K562 (cell line): ENCODE measurements around the gene PURA. TPM values are rescaled to one million over a fixed set of nuclear protein-coding genes. Genes with fewer than 3 reads are reported as not detected.

Experiments
- CTBP1 ChIP-seq: fragments of 450-650 bp; IDR thresholded peaks from 2 replicates; pipeline ENCODE4 v1.6.1; 2016; ENCODE audit warnings: borderline replicate concordance
- CXXC5 ChIP-seq: fragments of 250-450 bp; sonication (Bioruptor Pico); IDR thresholded peaks from 2 replicates; pipeline ENCODE4 v1.8.0; 2022; ENCODE audit warnings: inconsistent platforms, mild to moderate bottlenecking, moderate library complexity
- GATAD2B ChIP-seq: fragments of 450-650 bp; IDR thresholded peaks from 2 replicates; pipeline ENCODE4 v1.6.1; 2017; ENCODE audit warnings: mild to moderate bottlenecking, borderline replicate concordance
- HLTF ChIP-seq: fragments of 450-650 bp; IDR thresholded peaks from 2 replicates; pipeline ENCODE4 v1.6.1; 2016
- JUND ChIP-seq, 2 experiments: IDR thresholded peaks; 2 replicates in 1 of 2; 3 replicates in 1 of 2; pipeline ENCODE4 v1.6.1; 2011; ENCODE audit warnings: borderline replicate concordance in 2 of 2, low read depth in 2 of 2, low read length in 2 of 2, improper control_type of control experiment in 1 of 2, missing biosample characterization in 1 of 2, missing genetic modification characterization in 1 of 2, missing genetic modification reagents in 1 of 2
- LCOR ChIP-seq: sonication (generic); formaldehyde crosslinking; IDR thresholded peaks from 2 replicates; pipeline ENCODE4 v1.8.0; 2022; ENCODE audit warnings: mild to moderate bottlenecking, missing genetic modification reagents
- MAFG ChIP-seq: fragments of 450-650 bp; conservative IDR thresholded peaks from 2 replicates; pipeline ENCODE4 v1.6.1; 2016; ENCODE audit warnings: missing genetic modification characterization, missing compliant biosample characterization
- MAFK ChIP-seq: IDR thresholded peaks from 2 replicates; pipeline ENCODE4 v1.6.1; 2011; ENCODE audit warnings: low read length, improper control_type of control experiment
- MCM3 ChIP-seq: fragments of 450-650 bp; IDR thresholded peaks from 2 replicates; pipeline ENCODE4 v1.6.1; 2016
- NBN ChIP-seq: fragments of 450-650 bp; IDR thresholded peaks from 2 replicates; pipeline ENCODE4 v1.6.1; 2016; ENCODE audit warnings: low read depth, mild to moderate bottlenecking
- NCOA2 ChIP-seq, 2 experiments: fragments of 450-650 bp; IDR thresholded peaks; 2 replicates each; pipeline ENCODE4 v1.6.1; 2018; ENCODE audit warnings: mild to moderate bottlenecking in 2 of 2, moderate library complexity in 1 of 2; ENCODE audit not compliant: partially characterized antibody in 2 of 2
- PHB ChIP-seq: fragments of 250-450 bp; sonication (Bioruptor Pico); IDR thresholded peaks from 2 replicates; pipeline ENCODE4 v1.5.0; 2021
- PHTF2 ChIP-seq: fragments of 250-450 bp; sonication (Bioruptor Pico); IDR thresholded peaks from 2 replicates; pipeline ENCODE4 v1.5.0; 2021; ENCODE audit warnings: mild to moderate bottlenecking
- RBM39 ChIP-seq: fragments of 200-400 bp; formaldehyde crosslinking; optimal IDR thresholded peaks from 2 replicates; pipeline ENCODE3; 2018; ENCODE audit warnings: low read depth, low read length
- SPI1 ChIP-seq: IDR thresholded peaks from 2 replicates; pipeline ENCODE4 v1.6.1; 2011; ENCODE audit warnings: low read depth, low read length, control low read depth, borderline replicate concordance
- SRF ChIP-seq, 2 experiments: fragments of 250-450, 450-650 bp in 1 of 2; sonication (Bioruptor Pico) in 1 of 2; sonication (generic) in 1 of 2; formaldehyde crosslinking; IDR thresholded peaks; 2 replicates each; pipeline versions ENCODE4 v1.5.0 to v1.5.1; 2020 to 2022; ENCODE audit warnings: mild to moderate bottlenecking in 1 of 2, missing genetic modification reagents in 1 of 2
- ZNF311 ChIP-seq: fragments of 250-450 bp; sonication (Bioruptor Pico); IDR thresholded peaks from 2 replicates; pipeline ENCODE4 v1.4.0; 2020; ENCODE audit warnings: mild to moderate bottlenecking, moderate library complexity
- ZNF444 ChIP-seq: fragments of 250-450 bp; sonication (Bioruptor Pico); IDR thresholded peaks from 2 replicates; pipeline ENCODE4 v1.4.0; 2020; ENCODE audit warnings: mild to moderate bottlenecking, moderate library complexity
- ZNF695 ChIP-seq: fragments of 450-650 bp; formaldehyde crosslinking; IDR thresholded peaks from 2 replicates; pipeline ENCODE4 v1.4.0; 2020; ENCODE audit warnings: mild to moderate bottlenecking, moderate library complexity
- ZNF699 ChIP-seq: fragments of 250-450 bp; sonication (Bioruptor Pico); IDR thresholded peaks from 2 replicates; pipeline ENCODE4 v1.8.0; 2021; ENCODE audit warnings: mild to moderate bottlenecking, moderate library complexity; ENCODE audit not compliant: insufficient replicate concordance
- polyA plus RNA-seq, 8 experiments: library from polyadenylated mRNA; depleted of rRNA in 4 of 8; stranded (reverse) in 5 of 8; unstranded in 3 of 8; fragments of >200 nt; fragmentation: Nextera tagmentation in 2 of 8; fragmentation: Illumina TruSeq in 1 of 8; extraction: Ambion mirVana in 2 of 8; extraction: Trizol in 1 of 8; gene quantifications; 2 replicates each; pipeline versions ENCODE4 v1.2.1 to v1.2.3, GENCODE V29; 2011 to 2014; ENCODE audit warnings: inconsistent platforms in 1 of 8, missing spikeins in 1 of 8
- total RNA-seq, 7 experiments: library from RNA; depleted of rRNA in 6 of 7; stranded (reverse); fragments of >200 nt in 6 of 7; fragmentation: Illumina TruSeq in 2 of 7; extraction: Trizol in 2 of 7; gene quantifications; 2 replicates each; pipeline versions ENCODE4 v1.2.1 to v1.2.3, GENCODE V29; 2011 to 2021; ENCODE audit warnings: low replicate concordance in 1 of 7
- TF ChIP-seq, protein P1 (sequence below): fragments of 450-650 bp; formaldehyde crosslinking; IDR thresholded peaks from 2 replicates; pipeline ENCODE4 v1.4.0; 2020; ENCODE audit warnings: mild to moderate bottlenecking, moderate library complexity
- TF ChIP-seq, protein P2 (sequence below): fragments of 250-450 bp; sonication (Bioruptor Pico); IDR thresholded peaks from 2 replicates; pipeline ENCODE4 v1.9.0; 2021; ENCODE audit warnings: mild to moderate bottlenecking
- TF ChIP-seq, protein P3 (sequence below), 2 experiments: IDR thresholded peaks; 2 replicates each; pipeline ENCODE4 v1.6.1; 2012; ENCODE audit warnings: improper control_type of control experiment in 2 of 2, low read depth in 2 of 2, low read length in 2 of 2, borderline replicate concordance in 1 of 2

The PURA gene
- total and polyA plus RNA-seq, 9 of the 15 experiments (the other 6 are each of a cell fraction or from before 2014, with no cell fraction given) = 3.2 to 11.1 (median 5.4) TPM

DNA sequence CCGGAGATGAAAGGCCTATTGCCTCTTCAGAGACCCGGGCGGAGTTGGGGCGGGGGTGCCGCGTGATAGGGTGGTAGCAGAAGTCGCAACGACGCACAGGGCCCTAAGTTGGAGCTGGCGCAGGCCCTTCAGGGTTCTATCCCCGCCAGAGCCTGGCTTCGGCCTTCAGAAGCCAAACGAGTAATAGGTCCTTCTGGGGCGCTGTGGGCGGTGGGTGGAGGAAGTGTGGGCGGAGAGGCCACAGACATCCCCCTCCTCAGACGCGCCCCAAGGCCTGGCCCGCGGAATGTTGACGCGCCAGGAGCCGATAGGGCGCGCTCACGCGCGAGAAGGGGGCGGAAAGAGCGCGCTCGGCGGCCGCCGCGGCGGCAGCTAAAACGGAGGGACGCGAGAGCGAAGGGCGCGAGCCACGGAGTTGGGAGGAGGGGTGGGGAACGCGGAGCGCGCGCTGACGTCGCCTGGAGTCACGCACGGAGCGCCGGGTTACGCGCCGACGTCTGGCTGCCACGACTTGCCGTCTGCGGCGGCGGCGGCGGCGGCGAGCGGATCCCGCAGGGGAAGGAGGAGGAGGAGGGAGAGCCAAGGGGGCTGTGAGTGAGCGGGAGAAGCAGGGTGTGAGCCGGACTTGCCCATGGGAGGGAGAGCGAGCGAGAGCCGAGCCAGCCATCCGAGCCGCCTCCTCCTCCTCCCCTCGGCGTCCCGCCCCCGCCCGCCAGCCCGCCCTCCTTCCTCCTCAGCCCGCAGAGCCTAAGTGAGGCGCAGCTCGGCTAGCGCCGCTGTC is 6.4 kb upstream of the PURA start (continued):
- TF ChIP-seq, protein P1, sequence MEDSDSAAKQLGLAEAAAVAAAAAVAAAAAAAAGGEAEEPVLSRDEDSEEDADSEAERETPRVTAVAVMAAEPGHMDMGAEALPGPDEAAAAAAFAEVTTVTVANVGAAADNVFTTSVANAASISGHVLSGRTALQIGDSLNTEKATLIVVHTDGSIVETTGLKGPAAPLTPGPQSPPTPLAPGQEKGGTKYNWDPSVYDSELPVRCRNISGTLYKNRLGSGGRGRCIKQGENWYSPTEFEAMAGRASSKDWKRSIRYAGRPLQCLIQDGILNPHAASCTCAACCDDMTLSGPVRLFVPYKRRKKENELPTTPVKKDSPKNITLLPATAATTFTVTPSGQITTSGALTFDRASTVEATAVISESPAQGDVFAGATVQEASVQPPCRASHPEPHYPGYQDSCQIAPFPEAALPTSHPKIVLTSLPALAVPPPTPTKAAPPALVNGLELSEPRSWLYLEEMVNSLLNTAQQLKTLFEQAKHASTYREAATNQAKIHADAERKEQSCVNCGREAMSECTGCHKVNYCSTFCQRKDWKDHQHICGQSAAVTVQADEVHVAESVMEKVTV (CRISPR knock-in tag) = no peak
- TF ChIP-seq JUND (IDR thresholded peaks at IDR 0.05; ENCODE audit: borderline replicate concordance, low read depth, low read length) (peak; percentile 40; the same call in 1 of the 2 replicates), JUND (tag; IDR thresholded peaks at IDR 0.05; ENCODE audit: borderline replicate concordance, low read depth, low read length) (no peak; the same call in 2 of the 3 replicates), NBN (peak; percentile 65; the same call in 1 of the 2 replicates), GATAD2B (no peak; the same call in 1 of the 2 replicates), MAFK (no peak; the same call in 1 of the 2 replicates), HLTF (no peak), ZNF699 (CRISPR knock-in tag) (no peak), PHB (CRISPR knock-in tag) (0 out of 2 replicates have a peak, but pooled peaks have one; percentile 14), MCM3 (no peak), ZNF311 (CRISPR knock-in tag) (0 out of 2 replicates have a peak, but pooled peaks have one; percentile 19), NCOA2 (IDR thresholded peaks at IDR 0.05; ENCODE audit: partially characterized antibody in 2 of 2) (no peak), CXXC5 (CRISPR knock-in tag) (peak; percentile 95), SPI1 (no peak), MAFG (tag) (no peak), RBM39 (no peak), PHTF2 (no peak), LCOR (CRISPR knock-in tag) (peak; percentile 65; the same call in 1 of the 2 replicates), SRF (CRISPR knock-in tag; IDR thresholded peaks at IDR 0.05) (peak in 1 of 2 experiments; percentile 10; a peak in 2 of 4 replicates), ZNF695 (CRISPR knock-in tag) (no peak), CTBP1 (peak; percentile 100), ZNF444 (CRISPR knock-in tag) (no peak)
- TF ChIP-seq, protein P2, sequence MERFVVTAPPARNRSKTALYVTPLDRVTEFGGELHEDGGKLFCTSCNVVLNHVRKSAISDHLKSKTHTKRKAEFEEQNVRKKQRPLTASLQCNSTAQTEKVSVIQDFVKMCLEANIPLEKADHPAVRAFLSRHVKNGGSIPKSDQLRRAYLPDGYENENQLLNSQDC (CRISPR knock-in tag) = peak; percentile 91
- TF ChIP-seq, protein P3, sequence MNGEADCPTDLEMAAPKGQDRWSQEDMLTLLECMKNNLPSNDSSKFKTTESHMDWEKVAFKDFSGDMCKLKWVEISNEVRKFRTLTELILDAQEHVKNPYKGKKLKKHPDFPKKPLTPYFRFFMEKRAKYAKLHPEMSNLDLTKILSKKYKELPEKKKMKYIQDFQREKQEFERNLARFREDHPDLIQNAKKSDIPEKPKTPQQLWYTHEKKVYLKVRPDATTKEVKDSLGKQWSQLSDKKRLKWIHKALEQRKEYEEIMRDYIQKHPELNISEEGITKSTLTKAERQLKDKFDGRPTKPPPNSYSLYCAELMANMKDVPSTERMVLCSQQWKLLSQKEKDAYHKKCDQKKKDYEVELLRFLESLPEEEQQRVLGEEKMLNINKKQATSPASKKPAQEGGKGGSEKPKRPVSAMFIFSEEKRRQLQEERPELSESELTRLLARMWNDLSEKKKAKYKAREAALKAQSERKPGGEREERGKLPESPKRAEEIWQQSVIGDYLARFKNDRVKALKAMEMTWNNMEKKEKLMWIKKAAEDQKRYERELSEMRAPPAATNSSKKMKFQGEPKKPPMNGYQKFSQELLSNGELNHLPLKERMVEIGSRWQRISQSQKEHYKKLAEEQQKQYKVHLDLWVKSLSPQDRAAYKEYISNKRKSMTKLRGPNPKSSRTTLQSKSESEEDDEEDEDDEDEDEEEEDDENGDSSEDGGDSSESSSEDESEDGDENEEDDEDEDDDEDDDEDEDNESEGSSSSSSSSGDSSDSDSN (IDR thresholded peaks at IDR 0.05; ENCODE audit: borderline replicate concordance in 1 of 2, low read depth in 2 of 2, low read length in 2 of 2) = peak; percentile 50 to 63; a peak in 2 of 4 replicates
